Fibroblast of lung (primary cell): ENCODE measurements around the gene GRIK2. TPM values are rescaled to one million over a fixed set of nuclear protein-coding genes. Genes with fewer than 3 reads are reported as not detected.

Source experiments
- DNase-seq, 2 donors: peaks; one replicate each; pipeline versions ENCODE4 v3.0.0 to v3.0.0-alpha.2; 2010; ENCODE audit warnings: low read depth in 2 of 2
- H2AFZ ChIP-seq: 2 replicates; pipeline ENCODE4 v1.5.1; 2012; ENCODE audit warnings: low read length, control low read depth, inconsistent platforms
- H3K27ac ChIP-seq: 2 replicates; pipeline ENCODE4 v1.5.1; 2011; ENCODE audit warnings: low read length, control low read depth; ENCODE audit not compliant: insufficient read depth
- H3K27me3 ChIP-seq: 2 replicates; pipeline ENCODE4 v1.5.1; 2011; ENCODE audit warnings: mild to moderate bottlenecking, low read length; ENCODE audit not compliant: control insufficient read depth, insufficient read depth
- H3K36me3 ChIP-seq: 2 replicates; pipeline ENCODE4 v1.5.1; 2011; ENCODE audit warnings: low read length; ENCODE audit not compliant: control insufficient read depth, insufficient read depth
- H3K4me1 ChIP-seq: 2 replicates; pipeline ENCODE4 v1.5.1; 2011; ENCODE audit warnings: low read length; ENCODE audit not compliant: control insufficient read depth, insufficient read depth; ENCODE audit errors: extremely low read depth
- H3K4me2 ChIP-seq: 2 replicates; pipeline ENCODE4 v1.5.1; 2011; ENCODE audit warnings: low read length, control low read depth; ENCODE audit not compliant: insufficient read depth; ENCODE audit errors: extremely low read depth
- H3K4me3 ChIP-seq, 4 experiments: fragments of 200-600 bp in 1 of 4; sonication (generic) in 1 of 4; replicated peaks in 1 of 4; 2 replicates each; pipeline ENCODE4 v1.5.1; 2011 to 2016; ENCODE audit warnings: low read length in 4 of 4, low read depth in 3 of 4, mild to moderate bottlenecking in 3 of 4, control low read depth in 2 of 4, inconsistent platforms in 1 of 4, mixed read lengths in 1 of 4; ENCODE audit not compliant: insufficient read depth in 1 of 4; ENCODE audit errors: control extremely low read depth in 1 of 4
- H3K79me2 ChIP-seq: 2 replicates; pipeline ENCODE4 v1.5.1; 2012; ENCODE audit warnings: mild to moderate bottlenecking, low read length, inconsistent platforms; ENCODE audit not compliant: control insufficient read depth, insufficient read depth
- H3K9ac ChIP-seq: 2 replicates; pipeline ENCODE4 v1.5.1; 2011; ENCODE audit warnings: mild to moderate bottlenecking, low read length, control low read depth; ENCODE audit not compliant: insufficient read depth
- H3K9me3 ChIP-seq: 2 replicates; pipeline ENCODE4 v1.5.1; 2012; ENCODE audit warnings: low read depth, low read length; ENCODE audit not compliant: control insufficient read depth, insufficient read depth
- H4K20me1 ChIP-seq: 2 replicates; pipeline ENCODE4 v1.5.1; 2011; ENCODE audit warnings: low read length; ENCODE audit not compliant: control insufficient read depth, insufficient read depth; ENCODE audit errors: extremely low read depth
- EZH2 ChIP-seq: IDR thresholded peaks from 2 replicates; pipeline ENCODE4 v1.5.1; 2012; ENCODE audit warnings: low read length, control low read depth, mild to moderate bottlenecking; ENCODE audit errors: missing control alignments
- polyA plus RNA-seq, 2 donors: library from polyadenylated mRNA; depleted of rRNA in 1 of 2; stranded (reverse) in 1 of 2; unstranded in 1 of 2; fragments of >200 nt; gene quantifications; 2 replicates each; pipeline ENCODE4 v1.2.1, GENCODE V29; 2011 to 2012; ENCODE audit warnings: missing spikeins in 1 of 2
- total RNA-seq: library from RNA; depleted of rRNA; stranded (reverse); fragments of >200 nt; gene quantifications from 2 replicates; pipeline ENCODE4 v1.2.1, GENCODE V29; 2014
- TF ChIP-seq, protein P1 (sequence below), 2 donors: IDR thresholded peaks in 1 of 2; conservative IDR thresholded peaks in 1 of 2; 1 replicate in 1 of 2; 2 replicates in 1 of 2; pipeline ENCODE4 v1.5.1; 2011 to 2012; ENCODE audit warnings: low read length in 2 of 2, control low read depth in 1 of 2, inconsistent platforms in 1 of 2, low read depth in 1 of 2, mild to moderate bottlenecking in 1 of 2

The GRIK2 gene
- total and polyA plus RNA-seq, 2 donors (not counting 1 experiment from before 2014, with no cell fraction given) = 0.33 to 0.40 TPM

- Histone ChIP-seq H3K27ac (no peak overlapping the region), H3K9me3 (no peaks in the 10 kb centered on the region), H3K4me3 (no peak overlapping the region), H3K27me3 (no peaks in the 10 kb centered on the region), H3K36me3 (no peaks in the 10 kb centered on the region), H3K79me2 (no peaks in the 10 kb centered on the region), H3K4me2 (no peak overlapping the region), H2AFZ (no peak overlapping the region), H4K20me1 (no peaks in the 10 kb centered on the region), H3K9ac (no peak overlapping the region), H3K4me1 (no peaks in the 10 kb centered on the region)
- TF ChIP-seq EZH2 = no peak
- TF ChIP-seq, protein P1, sequence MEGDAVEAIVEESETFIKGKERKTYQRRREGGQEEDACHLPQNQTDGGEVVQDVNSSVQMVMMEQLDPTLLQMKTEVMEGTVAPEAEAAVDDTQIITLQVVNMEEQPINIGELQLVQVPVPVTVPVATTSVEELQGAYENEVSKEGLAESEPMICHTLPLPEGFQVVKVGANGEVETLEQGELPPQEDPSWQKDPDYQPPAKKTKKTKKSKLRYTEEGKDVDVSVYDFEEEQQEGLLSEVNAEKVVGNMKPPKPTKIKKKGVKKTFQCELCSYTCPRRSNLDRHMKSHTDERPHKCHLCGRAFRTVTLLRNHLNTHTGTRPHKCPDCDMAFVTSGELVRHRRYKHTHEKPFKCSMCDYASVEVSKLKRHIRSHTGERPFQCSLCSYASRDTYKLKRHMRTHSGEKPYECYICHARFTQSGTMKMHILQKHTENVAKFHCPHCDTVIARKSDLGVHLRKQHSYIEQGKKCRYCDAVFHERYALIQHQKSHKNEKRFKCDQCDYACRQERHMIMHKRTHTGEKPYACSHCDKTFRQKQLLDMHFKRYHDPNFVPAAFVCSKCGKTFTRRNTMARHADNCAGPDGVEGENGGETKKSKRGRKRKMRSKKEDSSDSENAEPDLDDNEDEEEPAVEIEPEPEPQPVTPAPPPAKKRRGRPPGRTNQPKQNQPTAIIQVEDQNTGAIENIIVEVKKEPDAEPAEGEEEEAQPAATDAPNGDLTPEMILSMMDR (conservative IDR thresholded peaks at IDR 0.05 in 1 of 2, IDR thresholded peaks at IDR 0.05 in 1 of 2; ENCODE audit: low read depth in 1 of 2, low read length in 2 of 2) = no peak
- peak in 1 of 2 donors; percentile 36 for DNase-seq
Measured at GRCh38 chr6:101655109-101655508, 261.6 kb downstream of the GRIK2 start.

GRCh38 chr6:101662111-101662897 lies 268.8 kb downstream of the GRIK2 start:
- no peak for TF ChIP-seq EZH2
- TF ChIP-seq, protein P1 (conservative IDR thresholded peaks at IDR 0.05 in 1 of 2, IDR thresholded peaks at IDR 0.05 in 1 of 2; ENCODE audit: low read depth in 1 of 2, low read length in 2 of 2) = no peak
- DNase-seq = no peak
- Histone ChIP-seq H3K4me1 (no peaks in the 10 kb centered on the region), H2AFZ (no peak overlapping the region), H3K4me3 (no peak overlapping the region), H3K9me3 (no peaks in the 10 kb centered on the region), H3K27me3 (no peaks in the 10 kb centered on the region), H3K9ac (no peak overlapping the region), H3K4me2 (no peak overlapping the region), H3K36me3 (no peaks in the 10 kb centered on the region), H3K79me2 (no peaks in the 10 kb centered on the region), H3K27ac (no peak overlapping the region), H4K20me1 (no peaks in the 10 kb centered on the region)

- H3K4me3 ChIP-seq = no peak overlapping the region
- H3K4me2 ChIP-seq = no peak overlapping the region
- no peak overlapping the region for H2AFZ ChIP-seq
- TF ChIP-seq EZH2 = no peak
- TF ChIP-seq, protein P1 (conservative IDR thresholded peaks at IDR 0.05 in 1 of 2, IDR thresholded peaks at IDR 0.05 in 1 of 2; ENCODE audit: low read depth in 1 of 2, low read length in 2 of 2) = no peak
- H3K27ac ChIP-seq = no peak overlapping the region
- DNase-seq = no peak
- no peaks in the 10 kb centered on the region for H4K20me1 ChIP-seq
- H3K4me1 ChIP-seq = no peaks in the 10 kb centered on the region
- no peaks in the 10 kb centered on the region for H3K79me2 ChIP-seq
- H3K9me3 ChIP-seq = no peaks in the 10 kb centered on the region
- no peak overlapping the region for H3K9ac ChIP-seq
- no peaks in the 10 kb centered on the region for H3K27me3 ChIP-seq
- H3K36me3 ChIP-seq = no peaks in the 10 kb centered on the region
Measured at GRCh38 chr6:101663100-101663499, 269.6 kb downstream of the GRIK2 start.
